SK-N-SH (cell line): ENCODE data around the gene ATG7. TPM values are rescaled to one million over a fixed set of nuclear protein-coding genes. Genes with fewer than 3 reads are reported as not detected.

Experiments
- CTCF ChIA-PET: fragments of 300-600, 350-600 bp; formaldehyde crosslinking; extraction: SDS; loops from one replicate; lab custom pipeline; 2021; lab: Yijun Ruan, JAX
- POLR2A ChIA-PET: fragments of 350-600 bp; sonication (Branson Sonifier 250); formaldehyde crosslinking; extraction: SDS; loops from one replicate; lab custom pipeline; 2020; ENCODE audit warnings: antibody characterized with exemption, inconsistent platforms; lab: Yijun Ruan, JAX
- DNase-seq: peaks from one replicate; pipeline ENCODE4 v3.0.0; 2012
- H2AFZ ChIP-seq: fragments of 200-600 bp; sonication (generic); 2 replicates; pipeline ENCODE4 v1.8.1; 2016; ENCODE audit warnings: antibody characterized with exemption, mild to moderate bottlenecking, low read depth
- H3F3A ChIP-seq: fragments of 200-600 bp; sonication (generic); replicated peaks from 2 replicates; pipeline ENCODE3; 2016; ENCODE audit warnings: antibody characterized with exemption, mild to moderate bottlenecking; ENCODE audit not compliant: insufficient read depth
- H3K27ac ChIP-seq, 2 experiments: fragments of 200-500 bp in 1 of 2; fragments of 200-600 bp in 1 of 2; sonication (Bioruptor generic) in 1 of 2; sonication (generic), shearing (Covaris generic) in 1 of 2; 2 replicates each; pipeline versions ENCODE4 v1.5.1 to v1.6.1; 2014 to 2016; ENCODE audit warnings: low read depth in 2 of 2, inconsistent platforms in 1 of 2, low read length in 1 of 2, mild to moderate bottlenecking in 1 of 2, mixed read lengths in 1 of 2
- H3K27me3 ChIP-seq: fragments of 200-600 bp; sonication (generic), shearing (Covaris generic); 2 replicates; pipeline ENCODE4 v1.6.1; 2016; ENCODE audit warnings: mixed run types; ENCODE audit not compliant: insufficient read depth
- H3K36me3 ChIP-seq, 2 experiments: fragments of 200-500 bp in 1 of 2; fragments of 200-600 bp in 1 of 2; sonication (Bioruptor generic) in 1 of 2; sonication (generic) in 1 of 2; replicated peaks in 1 of 2; 2 replicates each; pipeline versions ENCODE3 to v1.5.1; 2014 to 2016; ENCODE audit warnings: low read length in 1 of 2, mild to moderate bottlenecking in 1 of 2; ENCODE audit not compliant: insufficient read depth in 2 of 2, control insufficient read depth in 1 of 2
- H3K4me1 ChIP-seq, 2 experiments: fragments of 200-500 bp in 1 of 2; fragments of 200-600 bp in 1 of 2; sonication (Bioruptor generic) in 1 of 2; sonication (generic), shearing (Covaris generic) in 1 of 2; 2 replicates each; pipeline versions ENCODE4 v1.5.1 to v1.6.1; 2014 to 2016; ENCODE audit warnings: low read depth in 1 of 2, low read length in 1 of 2, mixed run types in 1 of 2; ENCODE audit not compliant: insufficient read depth in 2 of 2, control insufficient read depth in 1 of 2
- H3K4me2 ChIP-seq: fragments of 200-600 bp; sonication (generic), shearing (Covaris generic); 2 replicates; pipeline ENCODE4 v1.6.1; 2017; ENCODE audit warnings: mixed run types
- H3K4me3 ChIP-seq, 2 experiments: fragments of 200-500 bp in 1 of 2; fragments of 200-600 bp in 1 of 2; sonication (Bioruptor generic) in 1 of 2; sonication (generic), shearing (Covaris generic) in 1 of 2; 2 replicates each; pipeline versions ENCODE4 v1.5.1 to v1.8.1; 2014 to 2016; ENCODE audit warnings: low read depth in 2 of 2, inconsistent platforms in 1 of 2, low read length in 1 of 2, mild to moderate bottlenecking in 1 of 2, mixed read lengths in 1 of 2, moderate library complexity in 1 of 2
- H3K79me2 ChIP-seq: fragments of 200-600 bp; sonication (generic); 2 replicates; pipeline ENCODE4 v1.8.1; 2017; ENCODE audit warnings: mild to moderate bottlenecking; ENCODE audit not compliant: insufficient read depth
- H3K9ac ChIP-seq: fragments of 200-600 bp; sonication (generic); 2 replicates; pipeline ENCODE4 v1.6.1; 2017; ENCODE audit warnings: mixed run types
- H3K9me2 ChIP-seq: fragments of 200-600 bp; sonication (generic); 2 replicates; pipeline ENCODE4 v1.6.1; 2017; ENCODE audit warnings: mixed run types
- H3K9me3 ChIP-seq: fragments of 200-600 bp; sonication (generic); 2 replicates; pipeline ENCODE4 v1.6.1; 2017; ENCODE audit warnings: mixed run types, mild to moderate bottlenecking, moderate library complexity
- H4K20me1 ChIP-seq: fragments of 200-600 bp; sonication (generic); 2 replicates; pipeline ENCODE4 v1.6.1; 2017; ENCODE audit warnings: mild to moderate bottlenecking, mixed run types; ENCODE audit not compliant: insufficient read depth
- CHD2 ChIP-seq: fragments of 150-350 bp; IDR thresholded peaks from 2 replicates; pipeline ENCODE4 v1.6.1; 2018; ENCODE audit warnings: low read length; ENCODE audit not compliant: partially characterized antibody
- ELF1 ChIP-seq: IDR thresholded peaks from 2 replicates; pipeline ENCODE4 v1.4.0; 2012
- EP300 ChIP-seq, 2 experiments: IDR thresholded peaks; 2 replicates each; pipeline versions ENCODE4 v1.4.0 to v1.6.1; 2012; ENCODE audit warnings: borderline replicate concordance in 1 of 2, low read depth in 1 of 2, low read length in 1 of 2
- FOSL2 ChIP-seq: IDR thresholded peaks from 2 replicates; pipeline ENCODE4 v1.4.0; 2012; ENCODE audit warnings: low read depth, mild to moderate bottlenecking, moderate library complexity, borderline replicate concordance
- FOXM1 ChIP-seq: IDR thresholded peaks from 2 replicates; pipeline ENCODE4 v1.4.0; 2012; ENCODE audit warnings: low read depth, mild to moderate bottlenecking
- GABPA ChIP-seq: IDR thresholded peaks from 2 replicates; pipeline ENCODE4 v1.4.0; 2012; ENCODE audit warnings: low read depth, mild to moderate bottlenecking
- GATA2 ChIP-seq: sonication (generic); formaldehyde crosslinking; IDR thresholded peaks from 2 replicates; pipeline ENCODE4 v1.5.0; 2020; ENCODE audit warnings: mild to moderate bottlenecking, missing genetic modification reagents
- IRF3 ChIP-seq: fragments of 150-350 bp; IDR thresholded peaks from 2 replicates; pipeline ENCODE4 v1.6.1; 2016; ENCODE audit warnings: mild to moderate bottlenecking, low read depth, low read length
- JUND ChIP-seq: IDR thresholded peaks from 2 replicates; pipeline ENCODE4 v1.4.0; 2012
- MAX ChIP-seq: IDR thresholded peaks from 2 replicates; pipeline ENCODE4 v1.4.0; 2012; ENCODE audit warnings: low read depth
- MEF2A ChIP-seq: IDR thresholded peaks from 2 replicates; pipeline ENCODE4 v1.4.0; 2012; ENCODE audit warnings: low read depth, borderline replicate concordance
- POLR2AphosphoS5 ChIP-seq: IDR thresholded peaks from 2 replicates; pipeline ENCODE4 v1.6.1; 2012; ENCODE audit warnings: low read depth, low read length
- RXRA ChIP-seq: IDR thresholded peaks from 2 replicates; pipeline ENCODE4 v1.4.0; 2012; ENCODE audit warnings: low read depth, mild to moderate bottlenecking, borderline replicate concordance
- SIN3A ChIP-seq: IDR thresholded peaks from 2 replicates; pipeline ENCODE4 v1.6.1; 2012; ENCODE audit warnings: low read depth, mild to moderate bottlenecking, low read length, moderate library complexity, borderline replicate concordance
- TAF1 ChIP-seq: IDR thresholded peaks from 2 replicates; pipeline ENCODE4 v1.6.1; 2012; ENCODE audit warnings: low read depth, mild to moderate bottlenecking, low read length, moderate library complexity, borderline replicate concordance
- TEAD4 ChIP-seq: IDR thresholded peaks from 2 replicates; pipeline ENCODE4 v1.4.0; 2012; ENCODE audit warnings: mild to moderate bottlenecking, borderline replicate concordance; ENCODE audit not compliant: insufficient read depth
- USF1 ChIP-seq: IDR thresholded peaks from 2 replicates; pipeline ENCODE4 v1.4.0; 2012; ENCODE audit warnings: low read depth, borderline replicate concordance
- ZBTB33 ChIP-seq: IDR thresholded peaks from 2 replicates; pipeline ENCODE4 v1.4.0; 2012; ENCODE audit warnings: low read depth, borderline replicate concordance
- WGBS: methylation state at CpG from one replicate; pipeline ENCODE4 v1.1.6; 2017; ENCODE audit warnings: low lambda C conversion rate; 5-methylcytosine and 5-hydroxymethylcytosine counted together
- polyA plus RNA-seq, 3 experiments: library from polyadenylated mRNA; depleted of rRNA; stranded (reverse); fragments of >200 nt; gene quantifications; 2 replicates each; pipeline ENCODE4 v1.2.3, GENCODE V29; 2012

Gene ATG7
- polyA plus RNA-seq, 1 of the 3 experiments (the other 2 are of a cell fraction) = 29.5 TPM

GRCh38 chr3:11245276-11245675, 26.9 kb upstream of the ATG7 start:
- no peak overlapping the region for H3K4me3 ChIP-seq
- H3K27me3 ChIP-seq = no peaks in the 10 kb centered on the region
- H3K4me1 ChIP-seq = peaks cover 0 to 13% of the 10 kb centered on the region in 2 experiments; a peak in 2 of 4 replicates
- H3K9me3 ChIP-seq = no peaks in the 10 kb centered on the region
- H3K36me3 ChIP-seq = peaks cover 0 to 13% of the 10 kb centered on the region in 2 experiments
- ChIA-PET POLR2A (no interaction called here), CTCF (interaction anchor here (1.2 to 2.1 kb wide), 3 partner anchors 8 to 90 kb away, joined by 3 to 11 read pairs (median 6); no protein-coding TSS in a partner anchor)
- H3K4me2 ChIP-seq = no peak overlapping the region
- H4K20me1 ChIP-seq = no peaks in the 10 kb centered on the region; the same call in 1 of the 2 replicates
- TF ChIP-seq FOSL2 = no peak
- no peak for TF ChIP-seq ZBTB33
- TF ChIP-seq GABPA = no peak
- no peak for TF ChIP-seq JUND
- TF ChIP-seq GATA2 = no peak
- TF ChIP-seq ELF1 = no peak
- TF ChIP-seq RXRA = no peak
- H2AFZ ChIP-seq = no peak overlapping the region
- WGBS = 92% methylated on average over 7 of the region's 8 CpGs
- H3K27ac ChIP-seq = 0 out of 4 replicates have a peak overlapping the region, but pooled peaks of 1 of the 2 experiments have one; percentile 54
- H3K79me2 ChIP-seq = peaks cover 94% of the 10 kb centered on the region
- no peak overlapping the region for H3K9ac ChIP-seq
- peaks cover 9% of the 10 kb centered on the region for H3F3A ChIP-seq
- no peaks in the 10 kb centered on the region for H3K9me2 ChIP-seq
- DNase-seq = no peak

- H3K4me2 ChIP-seq = peak overlapping the region; percentile 61
- H3K27ac ChIP-seq = peak overlapping the region in 1 of 2 experiments; percentile 54; a peak in 2 of 4 replicates
Measured at GRCh38 chr3:11245827-11246662, 26.2 kb upstream of the ATG7 start.

More at GRCh38 chr3:11245827-11246662, 26.2 kb upstream of the ATG7 start:
- Histone ChIP-seq H3K36me3 (peaks cover 0 to 6% of the 10 kb centered on the region in 2 experiments), H3K79me2 (peaks cover 93% of the 10 kb centered on the region), H3K9me3 (no peaks in the 10 kb centered on the region), H3K9me2 (no peaks in the 10 kb centered on the region), H3K27me3 (no peaks in the 10 kb centered on the region), H4K20me1 (no peaks in the 10 kb centered on the region; the same call in 1 of the 2 replicates), H3K9ac (no peak overlapping the region), H3K4me3 (no peak overlapping the region)
- CTCF ChIA-PET = interaction anchor here (1.2 to 2.1 kb wide), 2 partner anchors 9 to 91 kb away, joined by 3 to 6 read pairs; no protein-coding TSS in a partner anchor
- WGBS = 77% methylated on average over 6 of the region's 6 CpGs
- POLR2A ChIA-PET = no interaction called here
- DNase-seq = no peak
- TF ChIP-seq POLR2AphosphoS5 = no peak
- no peak for TF ChIP-seq RXRA
- no peak for TF ChIP-seq CHD2
- no peak for TF ChIP-seq TAF1
- no peak for TF ChIP-seq ZBTB33
- TF ChIP-seq TEAD4 = no peak
- no peak for TF ChIP-seq MEF2A
- TF ChIP-seq USF1 = no peak
- no peak for TF ChIP-seq GATA2
- no peak for TF ChIP-seq EP300 (IDR thresholded peaks at IDR 0.05; ENCODE audit: borderline replicate concordance in 1 of 2, low read depth in 1 of 2, low read length in 1 of 2)
- TF ChIP-seq FOXM1 = no peak
- TF ChIP-seq MAX = no peak
- no peak for TF ChIP-seq JUND
- TF ChIP-seq SIN3A = no peak
- TF ChIP-seq IRF3 = no peak
- TF ChIP-seq, all 33 proteins: peak for 0
- Histone ChIP-seq H3F3A (peaks cover 5% of the 10 kb centered on the region), H3K4me1 (peaks cover 0 to 13% of the 10 kb centered on the region in 2 experiments; a peak in 1 of 4 replicates), H2AFZ (no peak overlapping the region)
